GM19043 (cell line): ENCODE results near the gene LIAS.

ENCODE experiments used
- ATAC-seq: cut with Tn5 transposase; IDR thresholded peaks from one replicate; pipeline ENCODE4 v1.9.1; 2021; ENCODE audit warnings: low read depth; ENCODE audit not compliant: unreplicated experiment

Gene LIAS

GRCh38 chr4:39526765-39527295, 68.0 kb downstream of the LIAS start:
- ATAC-seq, result peak; percentile 1

DNA sequence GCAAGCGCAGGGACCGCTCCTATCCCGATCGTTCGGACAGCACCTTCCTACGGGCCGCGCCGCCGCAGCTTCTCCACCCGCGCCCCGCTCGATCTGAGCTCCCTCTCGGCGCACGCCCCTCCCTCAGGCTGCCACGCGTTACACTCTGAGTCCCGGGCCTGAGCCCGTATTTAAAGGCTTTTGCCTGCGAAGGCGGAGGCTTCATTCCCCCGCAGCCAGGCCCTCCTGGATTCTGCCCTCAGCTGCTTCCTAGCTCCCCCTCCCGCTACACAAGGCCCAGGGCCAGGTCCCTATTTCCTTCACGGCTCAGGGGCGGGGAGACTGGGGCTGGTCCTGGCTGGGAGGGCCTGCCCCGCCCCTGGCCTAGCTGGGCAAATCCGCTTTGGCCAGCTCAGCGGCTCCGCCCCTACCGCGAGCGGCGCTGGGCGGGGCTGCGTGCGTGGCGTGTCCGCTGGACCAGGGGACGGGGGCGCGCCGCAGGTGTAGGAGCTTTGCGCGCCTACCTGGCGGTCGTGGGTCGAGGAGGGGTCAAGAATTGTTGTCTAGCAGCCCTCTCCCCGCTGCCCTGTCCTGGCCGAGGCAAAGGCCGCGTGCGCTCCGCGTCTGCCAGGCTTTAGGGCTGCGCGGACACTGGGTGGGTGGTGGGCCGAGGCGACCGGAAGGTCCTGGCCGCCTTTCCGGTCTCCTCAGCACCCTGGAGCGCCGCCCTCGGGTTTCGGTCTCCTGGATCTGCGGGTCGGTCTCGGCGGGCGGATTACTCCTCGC, 68.6 kb downstream of the LIAS start, which contains the start of gene UGDH:
UGDH (minus strand) TSS at position 144 of the 765 bp plus-strand sequence. CDS start 5,927 bp downstream, outside the sequence.
- ATAC-seq, result peak; percentile 95

DNA sequence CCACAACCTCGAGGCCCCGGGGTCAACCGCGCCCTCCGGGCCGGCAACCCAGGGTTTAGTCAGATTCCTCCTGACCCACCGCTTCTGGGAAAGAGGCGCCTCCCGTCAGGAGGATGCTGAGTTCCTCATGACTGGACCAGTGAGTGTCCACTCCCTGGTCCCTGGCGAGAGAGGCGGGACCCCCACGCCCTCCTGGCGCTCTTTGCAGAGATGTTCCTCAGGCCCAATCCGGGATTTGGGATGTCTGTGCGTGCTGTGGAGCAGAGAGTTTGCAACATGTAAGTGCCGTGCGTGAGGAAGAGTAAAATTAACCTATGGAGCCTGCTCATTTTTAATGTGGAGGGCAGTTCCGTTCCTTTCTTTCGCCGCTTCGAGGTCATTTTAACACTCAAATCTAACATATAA, 69.2 kb downstream of the LIAS start:
- ATAC-seq, result no peak
